Measurements from ENCODE around the gene GEMIN2. TPM values are rescaled to one million over a fixed set of nuclear protein-coding genes. Genes with fewer than 3 reads are reported as not detected.
"Not testable (repeated sequence)": the region's sequence is repeated elsewhere in the genome, so short reads cannot be mapped to it uniquely, and the experiment has no call there.

The GEMIN2 gene
- total RNA-seq, 4 donors from 2014 or later: 12.0 to 26.1 (median 20.6) TPM

DNA sequence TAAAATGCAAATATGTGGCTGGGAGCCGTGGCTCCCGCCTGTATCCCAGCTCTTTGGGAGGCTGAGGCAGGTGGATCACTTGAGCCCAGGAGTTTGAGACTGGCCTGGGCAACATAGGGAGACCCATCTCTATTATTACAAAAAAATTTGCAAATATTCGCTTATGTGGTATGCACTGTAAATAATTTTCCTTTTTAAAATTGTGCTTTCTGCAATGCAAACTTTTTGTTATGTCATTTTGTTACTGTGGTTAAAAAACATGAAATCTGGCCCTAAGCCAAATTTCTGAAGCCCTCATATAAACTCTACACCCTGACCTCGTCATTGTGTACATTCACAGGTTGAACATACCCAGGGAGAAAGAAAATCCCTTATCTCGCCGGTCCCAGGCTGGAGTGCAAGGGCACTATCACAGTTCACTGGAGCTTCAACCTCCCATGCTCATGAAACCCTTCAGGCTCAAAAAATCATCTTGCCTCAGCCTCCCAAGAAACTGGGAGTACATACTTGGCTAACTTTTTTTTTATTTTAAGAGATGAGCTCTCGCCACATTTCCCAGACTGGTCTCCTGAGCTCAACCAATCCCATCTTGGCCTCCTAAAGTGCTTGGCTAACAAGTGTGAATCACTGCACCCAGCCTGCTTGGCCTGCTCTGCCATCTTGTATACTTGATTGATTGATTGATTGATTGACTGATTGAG, 31.3 kb downstream of the GEMIN2 start:
- WGBS, 2 donors: 84% methylated on average over 7 of the region's 7 CpGs
- H3K4me3 ChIP-seq: no peak overlapping the region
- no peak for DNase-seq (ENCODE audit: low spot score in 2 of 2)
- H3K36me3 ChIP-seq: peaks cover 0 to 81% (median 0%) of the 10 kb centered on the region in 3 donors
- H3K4me1 ChIP-seq: no peaks in the 10 kb centered on the region
- no peaks in the 10 kb centered on the region for H3K9me3 ChIP-seq
- TF ChIP-seq, protein P1, sequence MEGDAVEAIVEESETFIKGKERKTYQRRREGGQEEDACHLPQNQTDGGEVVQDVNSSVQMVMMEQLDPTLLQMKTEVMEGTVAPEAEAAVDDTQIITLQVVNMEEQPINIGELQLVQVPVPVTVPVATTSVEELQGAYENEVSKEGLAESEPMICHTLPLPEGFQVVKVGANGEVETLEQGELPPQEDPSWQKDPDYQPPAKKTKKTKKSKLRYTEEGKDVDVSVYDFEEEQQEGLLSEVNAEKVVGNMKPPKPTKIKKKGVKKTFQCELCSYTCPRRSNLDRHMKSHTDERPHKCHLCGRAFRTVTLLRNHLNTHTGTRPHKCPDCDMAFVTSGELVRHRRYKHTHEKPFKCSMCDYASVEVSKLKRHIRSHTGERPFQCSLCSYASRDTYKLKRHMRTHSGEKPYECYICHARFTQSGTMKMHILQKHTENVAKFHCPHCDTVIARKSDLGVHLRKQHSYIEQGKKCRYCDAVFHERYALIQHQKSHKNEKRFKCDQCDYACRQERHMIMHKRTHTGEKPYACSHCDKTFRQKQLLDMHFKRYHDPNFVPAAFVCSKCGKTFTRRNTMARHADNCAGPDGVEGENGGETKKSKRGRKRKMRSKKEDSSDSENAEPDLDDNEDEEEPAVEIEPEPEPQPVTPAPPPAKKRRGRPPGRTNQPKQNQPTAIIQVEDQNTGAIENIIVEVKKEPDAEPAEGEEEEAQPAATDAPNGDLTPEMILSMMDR (IDR thresholded peaks at IDR 0.05): no peak
- TF ChIP-seq POLR2A (IDR thresholded peaks at IDR 0.05): no peak
- no peak for TF ChIP-seq EP300 (IDR thresholded peaks at IDR 0.05)
- H3K27me3 ChIP-seq: no peaks in the 10 kb centered on the region
- no peak overlapping the region for H3K27ac ChIP-seq

DNA sequence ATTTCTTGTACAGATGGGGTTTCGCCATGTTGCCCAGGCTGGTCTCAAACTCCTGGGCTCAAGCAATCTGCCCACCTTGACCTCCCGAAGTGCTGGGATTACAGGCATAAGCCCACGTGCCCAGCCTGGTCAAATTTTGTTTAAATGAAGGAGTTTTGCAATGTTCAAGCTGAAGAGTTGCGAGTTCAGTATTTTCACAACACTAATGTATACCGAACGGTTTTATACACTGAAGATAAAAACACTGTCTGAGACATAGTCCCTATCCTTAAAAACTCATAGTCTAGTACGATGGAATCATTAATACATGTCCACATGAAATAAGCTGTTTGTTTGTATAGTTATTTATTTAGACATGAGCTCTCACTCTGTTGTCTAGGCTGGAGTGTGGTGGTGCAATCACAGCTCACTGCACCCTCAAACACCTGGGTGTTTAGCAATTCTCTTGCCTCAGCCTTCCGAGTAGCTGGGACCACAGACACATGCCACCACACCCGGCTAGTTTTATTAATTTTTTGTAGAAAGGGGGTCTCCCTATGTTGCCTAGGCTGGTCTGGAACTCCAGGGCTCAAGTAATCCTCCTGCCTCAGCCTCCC, 40.6 kb downstream of the GEMIN2 start:
- Histone ChIP-seq H3K9me3 (no peaks in the 10 kb centered on the region), H3K27me3 (no peaks in the 10 kb centered on the region), H3K4me3 (no peak overlapping the region), H3K36me3 (peaks cover 0 to 87% (median 0%) of the 10 kb centered on the region in 3 donors), H3K27ac (no peak overlapping the region), H3K4me1 (no peaks in the 10 kb centered on the region)
- TF ChIP-seq POLR2A (IDR thresholded peaks at IDR 0.05): no peak
- 96% methylated on average over 9 of the region's 9 CpGs for WGBS, 2 donors
- no peak for DNase-seq (ENCODE audit: low spot score in 2 of 2)

- no peaks in the 10 kb centered on the region for H3K9me3 ChIP-seq
- no peaks in the 10 kb centered on the region for H3K27me3 ChIP-seq
- TF ChIP-seq EP300 (IDR thresholded peaks at IDR 0.05) (no peak), POLR2A (IDR thresholded peaks at IDR 0.05) (no peak)
- TF ChIP-seq, protein P1 (IDR thresholded peaks at IDR 0.05): no peak
- no peak overlapping the region for H3K4me3 ChIP-seq
- H3K36me3 ChIP-seq: peaks cover 0 to 84% (median 0%) of the 10 kb centered on the region in 3 donors
- no peak for DNase-seq (ENCODE audit: low spot score in 2 of 2)
- H3K27ac ChIP-seq: no peak overlapping the region
- 93 to 95% methylated on average over 6 of the region's 6 CpGs for WGBS, 2 donors
- H3K4me1 ChIP-seq: no peaks in the 10 kb centered on the region
Observed at GRCh38 chr14:39157491-39157890, 43.4 kb downstream of the GEMIN2 start.

DNA sequence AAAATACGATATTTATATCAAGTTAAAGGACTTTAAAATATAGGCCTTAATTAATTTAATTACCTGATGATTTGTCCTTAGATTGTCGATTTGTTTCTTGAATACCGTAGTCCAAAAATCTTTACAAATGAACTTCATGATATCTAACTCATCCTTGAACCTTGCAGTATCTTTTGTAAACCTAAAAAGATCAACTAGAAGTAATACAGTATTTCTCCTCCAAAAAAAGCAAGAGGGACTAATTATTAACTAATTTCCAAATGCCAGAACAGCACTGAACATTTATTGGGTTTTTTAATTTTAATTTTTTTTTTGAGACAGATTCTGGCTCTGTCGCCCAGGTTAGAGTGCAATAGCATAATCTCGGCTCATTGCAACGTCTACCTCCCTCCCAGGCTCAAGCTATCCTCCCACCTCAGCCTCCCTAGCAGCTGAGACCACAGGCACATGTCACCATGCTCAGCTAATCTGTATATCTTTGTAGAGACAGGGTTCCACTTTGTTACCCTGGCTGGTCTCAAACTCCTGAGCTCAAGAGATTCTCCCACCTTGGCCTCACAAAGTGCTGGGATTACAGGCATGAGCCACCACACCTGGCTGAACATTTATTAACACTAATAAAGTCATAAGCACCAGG, 44.2 kb downstream of the GEMIN2 start:
- no peaks in the 10 kb centered on the region for H3K27me3 ChIP-seq
- H3K36me3 ChIP-seq: peaks cover 0 to 84% (median 0%) of the 10 kb centered on the region in 3 donors
- 89 to 93% methylated on average over 6 of the region's 6 CpGs for WGBS, 2 donors
- no peaks in the 10 kb centered on the region for H3K9me3 ChIP-seq
- TF ChIP-seq, protein P1 (IDR thresholded peaks at IDR 0.05): no peak
- no peak for TF ChIP-seq POLR2A (IDR thresholded peaks at IDR 0.05)
- no peak for TF ChIP-seq EP300 (IDR thresholded peaks at IDR 0.05)
- no peak overlapping the region for H3K4me3 ChIP-seq
- DNase-seq (ENCODE audit: low spot score in 2 of 2): no peak
- no peaks in the 10 kb centered on the region for H3K4me1 ChIP-seq
- no peak overlapping the region for H3K27ac ChIP-seq

DNA sequence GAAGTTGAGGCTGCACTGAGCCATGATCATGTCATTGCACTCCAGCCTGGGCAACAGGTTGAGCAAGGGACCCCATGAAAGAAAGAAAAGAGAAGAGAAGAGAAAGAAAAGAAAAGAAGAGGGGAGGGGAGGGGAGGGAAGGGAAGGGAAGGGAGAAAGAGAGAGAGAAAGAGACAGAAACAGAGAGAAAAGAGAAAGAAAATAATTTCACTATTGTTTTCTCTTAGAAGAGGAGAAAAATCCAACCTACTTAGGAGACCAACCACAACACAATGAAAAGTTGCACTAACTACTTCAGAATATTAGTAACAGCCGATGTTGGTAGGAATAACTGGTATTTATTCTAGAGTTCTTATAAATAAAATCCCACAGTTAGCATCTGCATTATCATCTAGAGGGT, 46.4 kb downstream of the GEMIN2 start:
- H3K36me3 ChIP-seq: peaks cover 0 to 77% (median 0%) of the 10 kb centered on the region in 3 donors
- DNase-seq (ENCODE audit: low spot score in 2 of 2): no peak
- 90 to 100% methylated on average over 1 of the region's 1 CpG for WGBS, 2 donors

GRCh38 chr14:39167797-39168320, 53.7 kb downstream of the GEMIN2 start:
- H3K9me3 ChIP-seq; H3K4me3 ChIP-seq; DNase-seq (ENCODE audit: low spot score in 2 of 2); H3K27ac ChIP-seq; H3K27me3 ChIP-seq: not testable (repeated sequence)
- Histone ChIP-seq H3K4me1 (peaks cover 0 to 52% (median 14%) of the 10 kb centered on the region in 4 donors), H3K36me3 (peaks cover 0 to 23% (median 0%) of the 10 kb centered on the region in 3 donors)
- WGBS, 2 donors: 82 to 86% methylated on average over 10 of the region's 10 CpGs

More for the DNA sequence above, 46.4 kb downstream of the GEMIN2 start:
- TF ChIP-seq POLR2A (IDR thresholded peaks at IDR 0.05) (no peak), EP300 (IDR thresholded peaks at IDR 0.05) (no peak)
- TF ChIP-seq, protein P1 (IDR thresholded peaks at IDR 0.05): no peak
- H3K27me3 ChIP-seq: no peaks in the 10 kb centered on the region
- no peak overlapping the region for H3K4me3 ChIP-seq
- H3K9me3 ChIP-seq: no peaks in the 10 kb centered on the region
- peaks cover 0 to 12% (median 0%) of the 10 kb centered on the region in 4 donors for H3K4me1 ChIP-seq
- no peak overlapping the region for H3K27ac ChIP-seq

Data from tibial nerve (tissue), 4 donors.